NCI-H2029 (cell line): Measurements from ENCODE around the gene BMF.
"Not testable (repeated sequence)": the region's sequence is repeated elsewhere in the genome, so short reads cannot be mapped to it uniquely, and the experiment has no call there.

Experiments
- DNase-seq: peaks from one replicate; lab custom pipeline; 2025; lab: John Stamatoyannopoulos, UW

BMF gene

GRCh38 chr15:40128766-40129660 lies 20.3 kb upstream of the BMF start:
- DNase-seq: no peak

GRCh38 chr15:40125950-40126349 lies 17.3 kb upstream of the BMF start:
- DNase-seq: no peak

- DNase-seq: peak; percentile 59
These were observed 16.2 kb upstream of the BMF start for GRCh38 chr15:40124807-40125285.

- DNase-seq: not testable (repeated sequence)
These were observed 15.7 kb upstream of the BMF start for GRCh38 chr15:40124333-40124732.

- DNase-seq: not testable (repeated sequence)
These were observed 15.2 kb upstream of the BMF start for GRCh38 chr15:40123863-40124262.

- DNase-seq: not testable (repeated sequence)
These were observed 14.3 kb upstream of the BMF start for GRCh38 chr15:40122989-40123388.

DNA sequence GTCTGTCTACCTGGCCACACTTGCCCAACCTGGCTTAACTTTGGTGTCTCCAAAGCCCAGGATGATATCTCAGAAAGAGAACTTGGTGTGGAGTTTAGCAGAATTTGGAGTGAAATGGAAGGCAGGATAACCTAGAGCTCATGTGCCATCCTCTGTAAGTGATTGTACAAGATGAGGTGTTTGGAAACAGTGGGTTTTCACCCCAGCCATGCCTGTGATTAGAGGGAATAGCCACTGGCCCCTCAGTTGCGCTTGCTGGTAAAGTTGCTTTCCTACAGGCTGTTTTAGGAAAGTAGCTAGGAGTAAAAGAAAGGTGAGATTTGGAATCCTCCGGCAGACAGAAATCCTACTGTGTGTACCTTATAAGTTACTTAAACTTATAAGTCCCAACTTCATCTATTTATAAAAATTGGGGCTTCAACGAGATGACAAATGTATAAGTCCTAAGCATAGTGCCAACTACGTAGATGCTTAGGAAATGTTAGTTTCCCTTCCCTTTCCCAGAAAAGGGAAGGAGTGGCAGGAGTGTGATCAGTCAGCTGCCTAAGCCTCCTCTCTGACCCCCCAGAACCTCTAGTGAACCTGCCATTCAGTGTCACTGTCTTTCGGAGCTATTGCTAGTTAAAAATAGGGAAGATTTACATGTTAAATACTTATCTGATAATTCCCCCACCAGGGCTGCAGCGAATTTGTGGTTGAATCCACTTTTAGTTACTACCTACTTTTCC lies 13.4 kb upstream of the BMF start:
- DNase-seq: no peak

DNA sequence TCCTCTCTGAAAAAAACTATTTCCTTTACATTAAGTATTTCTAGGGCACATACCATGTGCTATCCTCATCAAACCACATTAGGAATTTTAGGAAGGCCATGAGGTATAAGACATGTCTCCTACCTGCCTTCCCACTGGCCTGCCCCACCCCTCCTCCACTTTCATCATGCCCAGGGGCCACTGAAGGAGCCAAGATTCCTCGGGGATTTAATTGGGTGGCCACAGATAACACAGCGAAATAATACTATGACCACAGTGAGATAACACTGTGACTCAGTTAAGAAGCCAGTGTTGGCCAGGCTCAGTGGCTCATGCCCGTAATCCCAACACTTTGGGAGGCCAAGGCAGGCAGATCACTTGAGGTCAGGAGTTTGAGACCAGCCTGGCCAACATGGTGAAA lies 9.8 kb upstream of the BMF start:
- no peak for DNase-seq

- no peak for DNase-seq
These were observed 7.0 kb upstream of the BMF start for GRCh38 chr15:40115670-40116093.

- not testable (repeated sequence) for DNase-seq
These were observed 6.4 kb upstream of the BMF start for GRCh38 chr15:40115106-40115505.

- no peak for DNase-seq
These were observed 5.5 kb upstream of the BMF start for GRCh38 chr15:40114218-40114617.

GRCh38 chr15:40112789-40113188 lies 4.1 kb upstream of the BMF start:
- no peak for DNase-seq

GRCh38 chr15:40111888-40112287 lies 3.2 kb upstream of the BMF start:
- DNase-seq: no peak

GRCh38 chr15:40110866-40111550 lies 2.3 kb upstream of the BMF start:
- DNase-seq: no peak

GRCh38 chr15:40108061-40108854 lies 421 bp downstream of the BMF start:
- DNase-seq: peak; percentile 18

DNA sequence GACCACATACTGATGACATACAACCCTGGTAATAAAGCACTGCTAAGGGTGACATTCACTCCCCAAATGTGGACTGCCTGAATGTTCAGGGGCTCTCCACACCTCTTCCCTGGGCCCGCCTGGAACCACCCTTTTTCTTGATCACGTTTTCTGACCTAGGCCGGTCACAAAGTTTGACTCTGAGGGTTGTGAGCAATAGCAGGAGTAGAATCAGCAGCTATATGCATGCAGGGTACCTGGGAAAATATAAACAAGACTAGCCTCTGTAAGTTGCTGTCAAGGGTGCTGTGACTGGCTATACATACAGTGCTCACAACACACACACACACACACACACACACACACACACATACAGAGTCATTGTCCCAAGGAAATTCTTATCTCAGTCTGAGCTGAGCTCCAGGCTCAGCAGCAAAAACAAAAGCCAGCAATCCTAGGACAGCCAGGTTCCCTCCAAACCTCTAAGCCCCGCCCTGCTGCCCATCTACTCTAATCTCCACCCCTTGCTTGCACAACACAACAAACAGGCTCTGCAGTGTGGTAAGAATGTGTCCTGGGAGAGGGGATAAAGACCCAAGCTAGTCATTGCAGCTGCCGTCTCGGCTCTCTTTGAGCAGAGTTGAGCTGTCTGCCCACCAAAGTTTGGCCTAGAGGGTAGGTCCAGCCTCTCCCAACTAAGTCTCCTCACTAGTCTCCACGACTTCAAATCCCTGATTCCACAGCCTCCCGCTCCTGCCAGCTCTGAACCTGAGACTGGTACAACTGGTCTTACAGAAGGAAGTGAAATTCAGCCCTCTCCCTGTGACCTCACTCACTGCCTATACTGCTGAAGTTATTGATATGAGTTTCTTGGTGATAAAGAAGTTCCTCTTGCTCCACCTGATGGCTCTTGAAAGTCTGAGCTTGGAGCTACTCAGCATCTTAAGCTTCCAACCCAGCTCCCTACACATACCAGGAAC lies 2.2 kb downstream of the BMF start:
- peak; percentile 36 for DNase-seq

GRCh38 chr15:40105517-40106202 lies 3.0 kb downstream of the BMF start:
- DNase-seq: no peak

DNA sequence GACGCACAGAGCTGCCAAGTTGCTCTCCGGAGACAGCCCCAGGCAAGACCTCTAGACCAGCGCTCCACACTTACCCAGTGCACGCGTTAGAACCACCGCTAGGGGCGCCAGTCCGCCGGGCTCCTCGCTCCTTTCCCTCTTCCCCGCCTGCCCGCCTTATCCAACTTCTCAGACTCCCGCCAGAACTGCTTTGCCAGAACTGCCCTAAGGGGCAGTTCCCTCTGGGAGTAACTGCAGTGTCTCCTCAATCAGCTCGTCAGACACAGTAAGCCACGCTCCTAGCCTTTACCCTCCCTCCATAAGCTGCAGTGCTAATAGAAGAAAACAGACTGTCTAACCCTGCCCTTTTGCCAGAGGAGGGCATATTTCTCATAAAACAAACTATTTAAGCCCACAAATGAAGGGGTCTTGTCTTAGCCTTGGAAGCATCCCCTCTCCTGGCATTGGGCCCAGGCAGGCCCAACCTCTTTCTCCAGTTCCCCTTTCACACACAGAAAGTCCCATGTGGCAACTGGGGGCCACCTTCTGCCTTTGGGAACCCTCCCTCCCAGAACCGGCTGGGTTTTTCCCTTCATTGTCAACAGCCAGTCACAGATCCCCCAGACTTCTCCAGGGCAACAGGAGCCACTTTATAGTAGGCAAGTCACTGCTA lies 3.7 kb downstream of the BMF start:
- peak; percentile 67 for DNase-seq

DNA sequence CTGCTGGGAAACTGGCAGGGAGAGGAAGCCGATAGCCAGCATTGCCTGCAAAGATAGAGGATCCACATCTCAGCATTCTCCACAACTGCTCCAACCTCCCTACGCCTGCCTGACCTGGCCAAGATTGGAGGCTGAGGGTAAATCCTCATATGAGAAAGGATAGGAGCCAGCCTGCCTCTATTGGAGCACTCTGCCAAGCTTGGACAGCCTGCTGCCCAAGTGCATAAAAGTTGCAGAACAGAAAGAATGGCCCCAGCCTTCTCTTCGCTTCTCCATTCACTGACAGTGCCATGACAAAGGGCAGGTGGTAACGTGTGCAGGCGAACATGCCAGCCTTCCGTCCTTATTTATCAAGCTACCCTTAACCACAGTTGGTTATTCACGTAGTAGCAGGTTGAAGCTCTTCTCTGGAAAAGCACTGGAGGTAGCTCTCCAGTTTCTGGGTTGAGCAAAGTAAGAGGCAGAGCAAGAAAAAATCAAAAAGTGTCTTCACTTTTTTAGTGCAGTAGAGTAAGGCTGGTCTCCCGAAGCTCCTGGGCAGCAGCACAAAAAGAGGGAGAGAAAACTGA lies 4.3 kb downstream of the BMF start:
- no peak for DNase-seq
